HG03025 (cell line): ENCODE results near the gene CD44.

Source experiments
- ATAC-seq: cut with Tn5 transposase; IDR thresholded peaks from one replicate; pipeline ENCODE4 v1.9.1; 2021; ENCODE audit warnings: mild to moderate bottlenecking, moderate library complexity; ENCODE audit not compliant: unreplicated experiment, low FRiP score

CD44 gene

GRCh38 chr11:35233518-35233917, 94.5 kb downstream of the CD44 start:
- ATAC-seq, result no peak

GRCh38 chr11:35234460-35235156, 95.6 kb downstream of the CD44 start:
- no peak for ATAC-seq

GRCh38 chr11:35235157-35235468, 96.1 kb downstream of the CD44 start:
- ATAC-seq, result no peak

GRCh38 chr11:35235498-35235897, 96.5 kb downstream of the CD44 start:
- no peak for ATAC-seq

GRCh38 chr11:35235936-35236666, 97.1 kb downstream of the CD44 start:
- no peak for ATAC-seq

- ATAC-seq, result no peak
Measured at GRCh38 chr11:35236667-35237003, 97.7 kb downstream of the CD44 start.

- ATAC-seq, result no peak
Measured at GRCh38 chr11:35237351-35237750, 98.4 kb downstream of the CD44 start.

- ATAC-seq, result no peak
Measured at GRCh38 chr11:35237860-35238715, 99.1 kb downstream of the CD44 start.

- no peak for ATAC-seq
Measured at GRCh38 chr11:35238882-35239281, 99.9 kb downstream of the CD44 start.

- ATAC-seq, result no peak
Measured at GRCh38 chr11:35239471-35240075, 100.6 kb downstream of the CD44 start.

GRCh38 chr11:35241083-35241482, 102.1 kb downstream of the CD44 start:
- ATAC-seq, result no peak

- no peak for ATAC-seq
Measured at GRCh38 chr11:35241531-35241930, 102.6 kb downstream of the CD44 start.

- ATAC-seq, result no peak
Measured at GRCh38 chr11:35242412-35243242, 103.7 kb downstream of the CD44 start.

GRCh38 chr11:35243774-35244173, 104.8 kb downstream of the CD44 start:
- ATAC-seq, result no peak

GRCh38 chr11:35245056-35245455, 106.1 kb downstream of the CD44 start:
- no peak for ATAC-seq

GRCh38 chr11:35245786-35246185, 106.8 kb downstream of the CD44 start:
- no peak for ATAC-seq

- no peak for ATAC-seq
Measured at GRCh38 chr11:35246745-35247144, 107.8 kb downstream of the CD44 start.

- no peak for ATAC-seq
Measured at GRCh38 chr11:35247428-35247827, 108.5 kb downstream of the CD44 start.

GRCh38 chr11:35247863-35248262, 108.9 kb downstream of the CD44 start:
- ATAC-seq, result no peak
